OCI-LY7 (cell line): ENCODE results near the gene LRFN2.

Experiments used
- EZH2phosphoT487 ChIP-seq: fragments of 200-600 bp; sonication (generic); IDR thresholded peaks from 2 replicates; pipeline ENCODE4 v1.6.1; 2018; ENCODE audit warnings: low read depth, borderline replicate concordance, mild to moderate bottlenecking, mixed run types, antibody characterized with exemption, low read length, moderate library complexity, mixed read lengths
- TF ChIP-seq, protein P1 (sequence below): fragments of 200-600 bp; sonication (generic); conservative IDR thresholded peaks from 2 replicates; pipeline ENCODE4 v1.5.1; 2014; ENCODE audit warnings: mild to moderate bottlenecking, antibody characterized with exemption, low read length, moderate library complexity, mixed read lengths

DNA sequence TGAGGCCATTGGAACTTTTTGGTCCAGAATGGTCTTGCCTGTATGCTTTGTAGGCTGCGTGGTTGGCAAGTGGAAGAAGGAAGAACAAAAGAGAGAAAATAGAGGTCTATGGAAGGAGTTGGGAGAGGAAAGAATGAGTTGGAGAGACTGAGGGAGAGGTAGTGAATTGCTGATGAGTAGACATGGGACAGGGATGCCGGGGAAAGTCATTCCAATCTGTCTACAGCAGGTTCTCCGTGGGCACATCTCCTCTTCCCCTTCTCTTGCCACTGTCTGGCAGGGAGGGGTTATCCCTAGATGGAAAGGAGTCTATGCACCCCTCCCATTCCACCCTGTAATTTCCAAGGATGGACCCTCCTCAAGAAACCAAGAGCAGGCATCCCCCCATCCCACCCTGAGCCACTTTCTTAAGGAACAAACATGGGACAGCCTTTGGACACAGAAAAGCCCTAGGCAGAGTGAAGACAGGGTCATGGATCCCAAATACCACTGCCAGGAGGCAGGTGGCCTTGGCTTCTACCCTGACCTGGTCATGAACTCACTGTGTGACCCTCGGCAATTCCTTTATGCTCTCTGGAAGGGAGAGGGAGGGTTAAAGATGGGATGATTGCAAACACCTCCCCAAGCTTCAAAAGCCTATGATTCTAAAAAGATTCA is 196.9 kb downstream of the LRFN2 start:
- TF ChIP-seq, protein P1, sequence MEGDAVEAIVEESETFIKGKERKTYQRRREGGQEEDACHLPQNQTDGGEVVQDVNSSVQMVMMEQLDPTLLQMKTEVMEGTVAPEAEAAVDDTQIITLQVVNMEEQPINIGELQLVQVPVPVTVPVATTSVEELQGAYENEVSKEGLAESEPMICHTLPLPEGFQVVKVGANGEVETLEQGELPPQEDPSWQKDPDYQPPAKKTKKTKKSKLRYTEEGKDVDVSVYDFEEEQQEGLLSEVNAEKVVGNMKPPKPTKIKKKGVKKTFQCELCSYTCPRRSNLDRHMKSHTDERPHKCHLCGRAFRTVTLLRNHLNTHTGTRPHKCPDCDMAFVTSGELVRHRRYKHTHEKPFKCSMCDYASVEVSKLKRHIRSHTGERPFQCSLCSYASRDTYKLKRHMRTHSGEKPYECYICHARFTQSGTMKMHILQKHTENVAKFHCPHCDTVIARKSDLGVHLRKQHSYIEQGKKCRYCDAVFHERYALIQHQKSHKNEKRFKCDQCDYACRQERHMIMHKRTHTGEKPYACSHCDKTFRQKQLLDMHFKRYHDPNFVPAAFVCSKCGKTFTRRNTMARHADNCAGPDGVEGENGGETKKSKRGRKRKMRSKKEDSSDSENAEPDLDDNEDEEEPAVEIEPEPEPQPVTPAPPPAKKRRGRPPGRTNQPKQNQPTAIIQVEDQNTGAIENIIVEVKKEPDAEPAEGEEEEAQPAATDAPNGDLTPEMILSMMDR = no peak
- TF ChIP-seq EZH2phosphoT487 = no peak
